PC-9 (cell line): ENCODE results near the gene SDHB. TPM values are rescaled to one million over a fixed set of nuclear protein-coding genes. Genes with fewer than 3 reads are reported as not detected.

Experiments used
- BruUV-seq: library from RNA; stranded (reverse); fragments of 400-500 nt; replicated peaks from 2 replicates; lab custom pipeline; 2021; lab: Mats Ljungman, UMichigan
- CTCF ChIA-PET: fragments of 300-600 bp; sonication (Branson Sonifier 250); formaldehyde crosslinking; loops from one replicate; lab custom pipeline; 2022; ENCODE audit warnings: antibody characterized with exemption; lab: Charles Lee
- POLR2A ChIA-PET: fragments of 300-600 bp; sonication (Branson Sonifier 250); formaldehyde crosslinking; loops from one replicate; lab custom pipeline; 2022; ENCODE audit warnings: antibody characterized with exemption; ENCODE audit not compliant: unreplicated experiment; lab: Charles Lee
- DNase-seq, 2 experiments: peaks; one replicate each; pipeline versions ENCODE4 v3.0.0 to v3.0.0-alpha.2; 2015 to 2022; ENCODE audit warnings: mixed read lengths in 1 of 2
- H2AFZ ChIP-seq: fragments of 200-600 bp; sonication (generic); 2 replicates; pipeline ENCODE4 v1.8.1; 2017; ENCODE audit warnings: antibody characterized with exemption
- H3F3A ChIP-seq: fragments of 200-600 bp; sonication (generic); 2 replicates; pipeline ENCODE4 v1.8.1; 2017; ENCODE audit warnings: antibody characterized with exemption, mild to moderate bottlenecking, low read depth; ENCODE audit not compliant: insufficient read depth
- H3K27ac ChIP-seq: fragments of 200-600 bp; sonication (generic); 2 replicates; pipeline ENCODE4 v1.6.1; 2016; ENCODE audit warnings: mixed run types
- H3K27me3 ChIP-seq: fragments of 200-600 bp; sonication (generic); 2 replicates; pipeline ENCODE4 v1.6.1; 2016; ENCODE audit warnings: low read depth, mixed run types; ENCODE audit not compliant: insufficient read depth
- H3K36me3 ChIP-seq: fragments of 200-600 bp; sonication (generic); 2 replicates; pipeline ENCODE4 v1.6.1; 2016; ENCODE audit warnings: low read depth, mixed run types
- H3K4me1 ChIP-seq: fragments of 200-600 bp; sonication (generic); replicated peaks from 2 replicates; pipeline ENCODE4 v1.6.1; 2016; ENCODE audit warnings: mixed run types; ENCODE audit not compliant: insufficient read depth
- H3K4me2 ChIP-seq: fragments of 200-600 bp; sonication (generic); 2 replicates; pipeline ENCODE4 v1.6.1; 2017; ENCODE audit warnings: mixed run types
- H3K4me3 ChIP-seq: fragments of 200-600 bp; sonication (generic); 2 replicates; pipeline ENCODE4 v1.6.1; 2016; ENCODE audit warnings: mixed run types
- H3K79me2 ChIP-seq: fragments of 200-600 bp; sonication (generic); 2 replicates; pipeline ENCODE4 v1.6.1; 2017; ENCODE audit warnings: low read depth, mixed run types
- H3K9me2 ChIP-seq: fragments of 200-600 bp; sonication (generic); 2 replicates; pipeline ENCODE4 v1.8.1; 2017; ENCODE audit warnings: mild to moderate bottlenecking; ENCODE audit not compliant: insufficient read depth
- H3K9me3 ChIP-seq: fragments of 200-600 bp; sonication (generic); 2 replicates; pipeline ENCODE4 v1.8.1; 2016; ENCODE audit warnings: low read depth; ENCODE audit not compliant: insufficient read depth
- H4K20me1 ChIP-seq: fragments of 200-600 bp; sonication (generic); 2 replicates; pipeline ENCODE4 v1.8.1; 2017; ENCODE audit not compliant: insufficient read depth
- EZH2 ChIP-seq: fragments of 200-600 bp; sonication (generic); IDR thresholded peaks from 2 replicates; pipeline ENCODE4 v1.8.0; 2017; ENCODE audit warnings: antibody characterized with exemption, low read depth
- intact Hi-C: fragments of 100-400 bp; cut with micrococcal nuclease; formaldehyde crosslinking; loops from one replicate; pipeline ENCODE4 v1.10.0; 2022; ENCODE audit not compliant: unreplicated experiment
- total RNA-seq: library from RNA; stranded (reverse); gene quantifications from 2 replicates; pipeline ENCODE4 v1.2.3, GENCODE V29; 2021
- TF ChIP-seq, protein P1 (sequence below): fragments of 200-600 bp; sonication (generic); conservative IDR thresholded peaks from 2 replicates; pipeline ENCODE4 v1.6.1; 2017; ENCODE audit warnings: mixed run types, antibody characterized with exemption, mild to moderate bottlenecking, moderate library complexity

SDHB gene
- total RNA-seq, 1 experiment from 2014 or later, result 101 TPM

DNA sequence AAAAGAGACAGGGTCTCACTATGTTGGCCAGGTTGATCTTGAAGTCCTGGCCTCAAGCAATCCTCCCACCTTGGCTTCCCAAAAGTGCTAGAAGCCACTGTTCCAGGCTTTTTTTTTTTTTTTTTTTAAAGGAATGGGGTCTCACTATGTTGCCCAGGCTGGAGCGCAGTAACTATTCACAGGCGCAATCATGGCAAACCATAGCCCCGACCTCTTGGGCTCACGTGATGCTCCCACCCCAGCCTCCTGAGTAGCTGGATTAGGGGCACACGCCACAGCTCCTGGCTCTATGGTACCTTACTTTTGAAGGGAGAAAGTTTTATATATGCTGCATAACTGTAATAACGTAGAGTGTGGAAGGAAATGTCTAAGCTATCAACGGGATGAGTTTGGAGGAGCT, 36.4 kb downstream of the SDHB start:
- Histone ChIP-seq H3K4me3 (no peak overlapping the region), H3K9me3 (no peaks in the 10 kb centered on the region), H3K4me1 (no peaks in the 10 kb centered on the region), H4K20me1 (no peaks in the 10 kb centered on the region), H3K36me3 (no peaks in the 10 kb centered on the region), H3K4me2 (no peak overlapping the region), H3F3A (no peaks in the 10 kb centered on the region; the same call in 1 of the 2 replicates), H2AFZ (no peak overlapping the region), H3K9me2 (no peaks in the 10 kb centered on the region), H3K79me2 (no peaks in the 10 kb centered on the region), H3K27ac (no peak overlapping the region), H3K27me3 (no peaks in the 10 kb centered on the region)
- CTCF ChIA-PET, result no interaction called here
- DNase-seq, result no peak
- TF ChIP-seq, protein P1, sequence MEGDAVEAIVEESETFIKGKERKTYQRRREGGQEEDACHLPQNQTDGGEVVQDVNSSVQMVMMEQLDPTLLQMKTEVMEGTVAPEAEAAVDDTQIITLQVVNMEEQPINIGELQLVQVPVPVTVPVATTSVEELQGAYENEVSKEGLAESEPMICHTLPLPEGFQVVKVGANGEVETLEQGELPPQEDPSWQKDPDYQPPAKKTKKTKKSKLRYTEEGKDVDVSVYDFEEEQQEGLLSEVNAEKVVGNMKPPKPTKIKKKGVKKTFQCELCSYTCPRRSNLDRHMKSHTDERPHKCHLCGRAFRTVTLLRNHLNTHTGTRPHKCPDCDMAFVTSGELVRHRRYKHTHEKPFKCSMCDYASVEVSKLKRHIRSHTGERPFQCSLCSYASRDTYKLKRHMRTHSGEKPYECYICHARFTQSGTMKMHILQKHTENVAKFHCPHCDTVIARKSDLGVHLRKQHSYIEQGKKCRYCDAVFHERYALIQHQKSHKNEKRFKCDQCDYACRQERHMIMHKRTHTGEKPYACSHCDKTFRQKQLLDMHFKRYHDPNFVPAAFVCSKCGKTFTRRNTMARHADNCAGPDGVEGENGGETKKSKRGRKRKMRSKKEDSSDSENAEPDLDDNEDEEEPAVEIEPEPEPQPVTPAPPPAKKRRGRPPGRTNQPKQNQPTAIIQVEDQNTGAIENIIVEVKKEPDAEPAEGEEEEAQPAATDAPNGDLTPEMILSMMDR, result no peak
- no peak for TF ChIP-seq EZH2
- POLR2A ChIA-PET, result no interaction called here
- no TSS peak for BruUV-seq
- intact Hi-C loops, result no loop called here

- Histone ChIP-seq H3K27ac (no peak overlapping the region), H3K9me2 (no peaks in the 10 kb centered on the region), H3K4me3 (no peak overlapping the region), H3K4me2 (no peak overlapping the region), H3K27me3 (no peaks in the 10 kb centered on the region), H3K36me3 (no peaks in the 10 kb centered on the region), H3K4me1 (no peaks in the 10 kb centered on the region), H4K20me1 (no peaks in the 10 kb centered on the region), H3K79me2 (no peaks in the 10 kb centered on the region), H2AFZ (no peak overlapping the region), H3F3A (no peaks in the 10 kb centered on the region; the same call in 1 of the 2 replicates), H3K9me3 (no peaks in the 10 kb centered on the region)
- DNase-seq, result no peak
- intact Hi-C loops, result no loop called here
- POLR2A ChIA-PET, result interaction anchor here (0.6 kb wide), 1 partner anchor 16 kb away, joined by 8 read pairs; no protein-coding TSS in a partner anchor
- CTCF ChIA-PET, result no interaction called here
- no peak for TF ChIP-seq EZH2
- TF ChIP-seq, protein P1, result no peak
- no TSS peak for BruUV-seq
Measured at GRCh38 chr1:17016317-17016661, 37.5 kb downstream of the SDHB start.

- H4K20me1 ChIP-seq, result no peaks in the 10 kb centered on the region
- no peak for DNase-seq
- POLR2A ChIA-PET, result no interaction called here
- no peaks in the 10 kb centered on the region; the same call in 1 of the 2 replicates for H3F3A ChIP-seq
- BruUV-seq, result no TSS peak
- CTCF ChIA-PET, result no interaction called here
- no peak overlapping the region for H3K4me2 ChIP-seq
- no peaks in the 10 kb centered on the region; the same call in 1 of the 2 replicates for H3K79me2 ChIP-seq
- intact Hi-C loops, result no loop called here
- H2AFZ ChIP-seq, result no peak overlapping the region
- H3K27ac ChIP-seq, result no peak overlapping the region
- TF ChIP-seq, protein P1, result no peak
- no peak for TF ChIP-seq EZH2
- no peaks in the 10 kb centered on the region for H3K27me3 ChIP-seq
- H3K9me3 ChIP-seq, result no peaks in the 10 kb centered on the region
- H3K36me3 ChIP-seq, result no peaks in the 10 kb centered on the region
- H3K9me2 ChIP-seq, result no peaks in the 10 kb centered on the region
- no peak overlapping the region for H3K4me3 ChIP-seq
- H3K4me1 ChIP-seq, result no peaks in the 10 kb centered on the region
Measured at GRCh38 chr1:17014671-17015567, 38.9 kb downstream of the SDHB start.
